Neutrophil (primary cell): ENCODE results near the gene MICAL3.
"Not testable (repeated sequence)": the region's sequence is repeated elsewhere in the genome, so short reads cannot be mapped to it uniquely, and the experiment has no call there.

Experiments
- H3K27ac ChIP-seq: fragments of 200-600 bp; sonication (generic); 2 replicates; pipeline ENCODE4 v1.5.1; 2016; ENCODE audit warnings: mild to moderate bottlenecking, moderate library complexity
- H3K27me3 ChIP-seq: fragments of 200-600 bp; sonication (generic); 2 replicates; pipeline ENCODE4 v1.6.0; 2016; ENCODE audit warnings: mild to moderate bottlenecking
- H3K36me3 ChIP-seq: fragments of 200-600 bp; sonication (generic); 2 replicates; pipeline ENCODE4 v1.5.1; 2017
- H3K4me1 ChIP-seq, 2 experiments: fragments of 200-600 bp in 1 of 2; sonication (generic) in 1 of 2; 1 replicate in 1 of 2; 2 replicates in 1 of 2; pipeline versions ENCODE4 v1.5.1 to v1.6.1; 2013 to 2016; ENCODE audit warnings: low read depth in 1 of 2, low read length in 1 of 2, mild to moderate bottlenecking in 1 of 2, moderate library complexity in 1 of 2; ENCODE audit not compliant: control insufficient read depth in 1 of 2, insufficient read depth in 1 of 2
- H3K4me3 ChIP-seq, 2 experiments: fragments of 200-600 bp in 1 of 2; sonication (generic) in 1 of 2; 1 replicate in 1 of 2; 2 replicates in 1 of 2; pipeline ENCODE4 v1.5.1; 2013 to 2016; ENCODE audit warnings: low read depth in 1 of 2, low read length in 1 of 2, mild to moderate bottlenecking in 1 of 2, moderate library complexity in 1 of 2
- H3K9me3 ChIP-seq: fragments of 200-600 bp; sonication (generic); 2 replicates; pipeline ENCODE4 v1.5.1; 2016
- CTCF ChIP-seq: fragments of 200-600 bp; sonication (generic); IDR thresholded peaks from 2 replicates; pipeline ENCODE4 v1.5.1; 2016; ENCODE audit warnings: antibody characterized with exemption

Gene MICAL3

DNA sequence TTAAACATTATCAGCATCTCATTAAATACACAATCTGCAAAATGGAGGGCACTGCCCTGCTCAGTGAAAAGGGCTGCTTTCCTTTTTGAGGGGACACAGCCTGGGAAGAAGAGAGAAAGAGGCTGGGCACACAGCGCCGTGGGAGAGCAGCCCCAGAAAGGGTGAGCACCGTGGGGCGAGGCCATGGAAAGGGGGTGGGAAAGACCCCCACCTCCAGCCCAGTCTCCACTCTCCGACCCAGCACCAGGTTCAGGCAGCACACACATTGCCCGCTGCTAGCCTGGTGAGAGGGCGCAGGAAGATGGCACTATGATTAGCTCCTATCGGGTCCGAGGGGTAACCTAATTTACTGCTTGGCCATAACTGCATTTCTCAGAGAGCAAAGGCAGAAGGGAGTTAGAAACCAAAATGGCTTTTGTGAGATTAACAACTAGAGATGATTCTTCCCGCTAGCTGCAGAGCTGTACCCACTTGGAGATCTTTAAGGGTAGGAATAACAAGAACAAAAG is 146.1 kb downstream of the MICAL3 start:
- Histone ChIP-seq H3K27ac (no peak overlapping the region), H3K36me3 (no peaks in the 10 kb centered on the region)

DNA sequence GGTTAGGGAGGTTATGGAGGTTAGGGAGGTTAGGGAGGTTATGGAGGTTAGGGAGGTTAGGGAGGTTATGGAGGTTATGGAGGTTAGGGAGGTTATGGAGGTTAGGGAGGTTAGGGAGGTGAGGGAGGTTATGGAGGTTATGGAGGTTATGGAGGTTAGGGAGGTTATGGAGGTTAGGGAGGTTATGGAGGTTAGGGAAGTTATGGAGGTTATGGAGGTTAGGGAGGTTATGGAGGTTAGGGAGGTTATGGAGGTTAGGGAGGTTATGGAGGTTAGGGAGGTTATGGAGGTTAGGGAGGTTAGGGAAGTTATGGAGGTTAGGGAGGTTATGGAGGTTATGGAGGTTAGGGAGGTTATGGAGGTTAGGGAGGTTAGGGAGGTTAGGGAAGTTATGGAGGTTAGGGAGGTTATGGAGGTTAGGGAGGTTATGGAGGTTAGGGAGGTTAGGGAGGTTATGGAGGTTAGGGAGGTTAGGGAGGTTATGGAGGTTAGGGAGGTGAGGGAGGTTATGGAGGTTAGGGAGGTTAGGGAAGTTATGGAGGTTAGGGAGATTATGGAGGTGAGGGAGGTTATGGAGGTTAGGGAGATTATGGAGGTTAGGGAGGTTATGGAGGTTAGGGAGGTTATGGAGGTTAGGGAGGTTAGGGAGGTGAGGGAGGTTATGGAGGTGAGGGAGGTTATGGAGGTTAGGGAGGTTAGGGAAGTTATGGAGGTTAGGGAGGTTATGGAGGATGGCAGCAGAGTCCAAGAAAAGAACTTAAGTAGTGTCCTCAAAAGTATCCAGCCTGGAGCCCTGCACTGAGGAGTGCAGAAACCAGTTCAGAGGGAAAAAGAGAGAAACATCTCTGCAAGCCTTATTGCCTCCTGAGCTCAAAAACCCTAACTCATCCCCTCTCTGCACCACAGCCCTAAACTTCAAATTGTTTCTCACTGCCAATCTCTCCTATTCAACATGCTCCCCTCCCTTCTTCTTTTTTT is 147.2 kb downstream of the MICAL3 start:
- H3K36me3 ChIP-seq, H3K9me3 ChIP-seq, H3K27me3 ChIP-seq, H3K27ac ChIP-seq, H3K4me3 ChIP-seq, H3K4me1 ChIP-seq: not testable (repeated sequence)

More for the DNA sequence above, 146.1 kb downstream of the MICAL3 start:
- Histone ChIP-seq H3K9me3 (no peaks in the 10 kb centered on the region), H3K27me3 (no peaks in the 10 kb centered on the region), H3K4me1 (no peaks in the 10 kb centered on the region), H3K4me3 (no peak overlapping the region)
- TF ChIP-seq CTCF: no peak

DNA sequence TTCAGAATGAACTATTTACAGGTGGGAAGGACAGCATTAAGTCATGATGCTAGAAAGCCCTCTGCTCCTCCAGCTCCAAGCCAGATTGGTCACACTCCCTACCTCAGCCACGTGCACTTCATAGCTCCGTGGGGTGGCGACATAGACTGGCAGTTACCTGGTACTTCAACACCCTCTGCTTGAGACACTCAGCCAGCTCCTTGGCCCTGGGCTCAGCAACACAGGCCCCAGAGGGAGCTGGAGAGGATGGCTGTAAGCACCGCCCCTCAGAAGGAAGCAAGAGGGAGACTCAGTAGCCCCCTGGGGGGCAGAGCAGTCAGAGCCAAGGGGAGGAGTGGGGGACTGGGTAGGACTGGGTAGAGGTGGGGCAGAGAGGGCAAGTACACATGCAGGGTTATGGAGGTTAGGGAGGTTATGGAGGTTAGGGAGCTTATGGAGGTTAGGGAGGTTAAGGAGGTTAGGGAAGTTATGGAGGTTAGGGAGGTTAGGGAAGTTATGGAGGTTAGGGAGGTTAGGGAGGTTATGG is 148.0 kb downstream of the MICAL3 start:
- Histone ChIP-seq H3K36me3 (no peaks in the 10 kb centered on the region), H3K9me3 (no peaks in the 10 kb centered on the region), H3K4me3 (no peak overlapping the region), H3K4me1 (no peaks in the 10 kb centered on the region), H3K27ac (no peak overlapping the region), H3K27me3 (no peaks in the 10 kb centered on the region)
- no peak for TF ChIP-seq CTCF

- H3K4me3 ChIP-seq: no peak overlapping the region
Measured at GRCh38 chr22:17875631-17876030, 148.7 kb downstream of the MICAL3 start.

DNA sequence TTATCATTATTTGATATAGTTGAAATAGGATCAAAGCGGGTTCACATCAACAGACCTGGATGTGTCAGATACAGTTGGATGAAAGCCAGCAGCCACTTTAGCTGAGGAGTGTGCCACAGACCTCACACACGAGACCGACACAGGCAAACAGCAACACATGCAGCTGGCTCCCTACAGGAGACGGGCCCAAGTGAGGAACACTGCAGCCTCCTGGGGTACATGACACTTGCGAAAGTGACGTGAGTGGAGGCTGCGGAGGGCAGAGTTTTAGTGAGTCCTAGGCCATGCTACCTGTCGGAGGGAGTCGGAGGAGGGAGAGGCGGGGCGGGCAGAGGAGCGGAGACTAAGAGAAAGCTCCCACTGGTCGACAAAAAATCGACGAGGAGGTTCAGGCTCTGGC is 149.2 kb downstream of the MICAL3 start:
- Histone ChIP-seq H3K27me3 (no peaks in the 10 kb centered on the region), H3K36me3 (no peaks in the 10 kb centered on the region), H3K9me3 (no peaks in the 10 kb centered on the region), H3K4me3 (no peak overlapping the region), H3K27ac (no peak overlapping the region), H3K4me1 (no peaks in the 10 kb centered on the region)
- no peak for TF ChIP-seq CTCF

More at GRCh38 chr22:17875631-17876030, 148.7 kb downstream of the MICAL3 start:
- Histone ChIP-seq H3K27ac (no peak overlapping the region), H3K9me3 (no peaks in the 10 kb centered on the region), H3K27me3 (no peaks in the 10 kb centered on the region), H3K4me1 (no peaks in the 10 kb centered on the region), H3K36me3 (no peaks in the 10 kb centered on the region)
- no peak for TF ChIP-seq CTCF
